ENCODE measurements around the gene PPP1R7. TPM values are rescaled to one million over a fixed set of nuclear protein-coding genes. Genes with fewer than 3 reads are reported as not detected.

Gene PPP1R7
- total RNA-seq, 2 donors from 2014 or later, result 48.5 to 52.7 TPM

GRCh38 chr2:241204490-241204889 lies 54.2 kb downstream of the PPP1R7 start:
- DNase-seq, result no peak
- no peaks in the 10 kb centered on the region for H3K27me3 Mint-ChIP-seq (ENCODE audit: insufficient read depth)
- TF ChIP-seq CTCF (conservative IDR thresholded peaks at IDR 0.05), result no peak
- no peaks in the 10 kb centered on the region for H3K9me3 Mint-ChIP-seq
- 93 to 100% methylated on average over 1 to 4 of the region's 4 CpGs for WGBS, 2 experiments (ENCODE audit: insufficient coverage in 1 of 2, insufficient read length in 1 of 2)
- no peaks in the 10 kb centered on the region for H3K36me3 Mint-ChIP-seq (ENCODE audit: low read depth)
- no peaks in the 10 kb centered on the region for H3K27me3 ChIP-seq (ENCODE audit: control insufficient read depth, insufficient read depth, low read length, poor library complexity, severe bottlenecking)
- no peaks in the 10 kb centered on the region for H3K9me3 ChIP-seq (ENCODE audit: control insufficient read depth, low read length)
- H3K4me1 Mint-ChIP-seq, result no peaks in the 10 kb centered on the region
- H3K36me3 ChIP-seq (ENCODE audit: control insufficient read depth, insufficient read depth, low read length), result no peaks in the 10 kb centered on the region
- H3K4me1 ChIP-seq (ENCODE audit: control insufficient read depth, insufficient read depth, low read length), result no peaks in the 10 kb centered on the region
- no peak overlapping the region for H3K4me3 Mint-ChIP-seq
- H3K27ac ChIP-seq (ENCODE audit: low read depth, low read length), result no peak overlapping the region
- H3K9ac ChIP-seq (ENCODE audit: extremely low read depth, low read length, poor library complexity, severe bottlenecking), result no peak overlapping the region
- H3K27ac Mint-ChIP-seq, result no peak overlapping the region
- H3K4me3 ChIP-seq (ENCODE audit: low read length), result no peak overlapping the region

- no peak for DNase-seq
- WGBS, 2 experiments (ENCODE audit: insufficient coverage in 1 of 2, insufficient read length in 1 of 2), result 90 to 100% methylated on average over 3 of the region's 3 CpGs
- H3K27ac Mint-ChIP-seq, result no peak overlapping the region
- H3K27me3 ChIP-seq (ENCODE audit: control insufficient read depth, insufficient read depth, low read length, poor library complexity, severe bottlenecking), result no peaks in the 10 kb centered on the region
- H3K36me3 ChIP-seq (ENCODE audit: control insufficient read depth, insufficient read depth, low read length), result no peaks in the 10 kb centered on the region
- H3K4me3 ChIP-seq (ENCODE audit: low read length), result no peak overlapping the region
- no peaks in the 10 kb centered on the region for H3K9me3 ChIP-seq (ENCODE audit: control insufficient read depth, low read length)
- TF ChIP-seq CTCF (conservative IDR thresholded peaks at IDR 0.05), result no peak
- H3K9me3 Mint-ChIP-seq, result no peaks in the 10 kb centered on the region
- no peaks in the 10 kb centered on the region for H3K4me1 Mint-ChIP-seq
- H3K27me3 Mint-ChIP-seq (ENCODE audit: insufficient read depth), result no peaks in the 10 kb centered on the region
- no peak overlapping the region for H3K27ac ChIP-seq (ENCODE audit: low read depth, low read length)
- no peaks in the 10 kb centered on the region for H3K36me3 Mint-ChIP-seq (ENCODE audit: low read depth)
- no peaks in the 10 kb centered on the region for H3K4me1 ChIP-seq (ENCODE audit: control insufficient read depth, insufficient read depth, low read length)
- H3K9ac ChIP-seq (ENCODE audit: extremely low read depth, low read length, poor library complexity, severe bottlenecking), result no peak overlapping the region
- no peak overlapping the region for H3K4me3 Mint-ChIP-seq
Observed at GRCh38 chr2:241205086-241205485, 54.8 kb downstream of the PPP1R7 start.

GRCh38 chr2:241207151-241207550 lies 56.9 kb downstream of the PPP1R7 start:
- H3K36me3 Mint-ChIP-seq (ENCODE audit: low read depth), result no peaks in the 10 kb centered on the region
- Histone ChIP-seq H3K4me3 (ENCODE audit: low read length) (no peak overlapping the region), H3K4me1 (ENCODE audit: control insufficient read depth, insufficient read depth, low read length) (no peaks in the 10 kb centered on the region), H3K27me3 (ENCODE audit: control insufficient read depth, insufficient read depth, low read length, poor library complexity, severe bottlenecking) (no peaks in the 10 kb centered on the region), H3K9me3 (ENCODE audit: control insufficient read depth, low read length) (no peaks in the 10 kb centered on the region), H3K27ac (ENCODE audit: low read depth, low read length) (no peak overlapping the region), H3K9ac (ENCODE audit: extremely low read depth, low read length, poor library complexity, severe bottlenecking) (no peak overlapping the region), H3K36me3 (ENCODE audit: control insufficient read depth, insufficient read depth, low read length) (no peaks in the 10 kb centered on the region)
- peaks cover 2% of the 10 kb centered on the region for H3K4me1 Mint-ChIP-seq
- no peak for DNase-seq
- no peaks in the 10 kb centered on the region for H3K27me3 Mint-ChIP-seq (ENCODE audit: insufficient read depth)
- no peaks in the 10 kb centered on the region for H3K9me3 Mint-ChIP-seq
- TF ChIP-seq CTCF (conservative IDR thresholded peaks at IDR 0.05), result no peak
- H3K4me3 Mint-ChIP-seq, result no peak overlapping the region
- H3K27ac Mint-ChIP-seq, result no peak overlapping the region
- WGBS, 2 experiments (ENCODE audit: insufficient coverage in 1 of 2, insufficient read length in 1 of 2), result 100% methylated on average over 1 of the region's 1 CpG; no CpG with 5 or more reads in 1 of the 2 experiments

Data from endodermal cell (in vitro differentiated cells).